NCI-H187 (cell line): ENCODE results near the gene GLRX2.

Experiments
- DNase-seq, 2 experiments: peaks; one replicate each; lab custom pipeline; 2025; lab: John Stamatoyannopoulos, UW

Gene GLRX2

DNA sequence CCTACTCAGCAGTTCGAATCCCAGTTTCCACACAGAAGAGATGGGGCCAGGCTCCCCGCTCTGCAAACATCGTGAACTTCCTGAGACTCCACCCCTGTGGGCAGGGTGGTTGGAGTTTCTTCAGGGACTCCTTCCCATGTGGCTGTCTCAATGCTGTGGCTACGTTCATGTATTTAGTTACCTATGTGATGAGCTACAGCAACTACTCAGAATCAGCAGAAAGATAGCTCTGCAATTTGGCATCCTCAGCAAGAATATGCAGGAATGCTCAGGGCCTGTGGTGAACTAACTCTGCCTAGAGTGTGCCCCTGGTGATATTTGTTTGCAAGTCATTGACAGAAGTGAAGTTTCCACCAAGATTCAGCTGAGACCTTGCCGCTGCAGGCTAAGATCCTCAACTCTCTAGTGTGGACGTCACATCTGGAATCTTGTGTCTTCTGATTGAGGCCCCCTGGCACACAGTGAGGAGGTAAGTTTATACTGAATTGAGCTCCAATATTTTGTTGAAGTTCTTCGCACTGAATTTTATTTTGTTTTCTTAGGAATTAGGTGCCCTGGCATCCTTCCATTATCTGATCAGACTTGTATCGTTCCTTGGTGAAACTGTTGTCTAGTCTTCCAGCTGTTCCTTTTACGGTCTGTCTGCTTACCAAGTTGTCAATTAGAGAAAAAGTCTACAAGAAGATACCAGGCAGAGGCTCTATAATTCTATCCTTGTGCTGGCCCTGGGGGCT, 8.2 kb upstream of the GLRX2 start:
- no peak for DNase-seq

DNA sequence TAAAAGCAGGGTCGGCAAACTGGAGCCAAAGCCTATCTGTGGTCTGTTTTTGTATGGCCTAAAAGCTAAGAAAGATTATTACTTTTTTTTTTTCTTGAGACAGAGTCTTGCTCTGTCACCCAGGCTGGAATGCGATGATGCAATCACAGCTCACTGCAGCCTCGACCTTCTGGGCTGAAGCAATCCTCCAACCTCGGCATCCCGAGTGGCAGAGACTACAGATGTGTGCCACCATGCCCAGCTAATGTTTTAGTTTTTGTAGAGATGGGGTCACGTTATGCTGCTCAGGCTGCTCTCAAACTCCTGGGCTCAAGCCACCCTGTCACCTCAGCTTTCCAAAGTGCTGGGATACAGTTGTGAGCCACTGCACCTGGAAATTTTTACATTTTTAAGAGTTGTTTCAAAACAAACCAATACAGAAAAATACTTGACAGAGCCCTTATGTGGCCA, 6.5 kb upstream of the GLRX2 start:
- DNase-seq: no peak

DNA sequence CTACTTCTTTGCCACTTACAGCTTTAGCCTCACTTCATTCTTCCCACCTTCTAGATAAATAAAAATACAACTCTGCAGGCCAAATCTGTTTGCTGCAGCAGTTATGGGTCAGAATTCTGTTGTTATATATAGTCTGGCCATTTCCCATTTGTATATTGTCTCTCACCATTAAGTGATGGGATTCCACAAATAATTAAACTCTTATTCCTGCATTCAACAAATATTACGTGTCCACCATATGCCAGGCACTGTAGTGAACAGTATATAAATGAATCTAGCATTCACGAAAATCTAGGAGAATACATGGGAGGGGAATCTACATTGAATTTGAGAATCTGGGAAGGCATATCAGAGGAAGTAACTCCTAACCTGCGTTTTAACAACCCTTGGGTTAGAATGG, 5.7 kb upstream of the GLRX2 start:
- no peak for DNase-seq

DNA sequence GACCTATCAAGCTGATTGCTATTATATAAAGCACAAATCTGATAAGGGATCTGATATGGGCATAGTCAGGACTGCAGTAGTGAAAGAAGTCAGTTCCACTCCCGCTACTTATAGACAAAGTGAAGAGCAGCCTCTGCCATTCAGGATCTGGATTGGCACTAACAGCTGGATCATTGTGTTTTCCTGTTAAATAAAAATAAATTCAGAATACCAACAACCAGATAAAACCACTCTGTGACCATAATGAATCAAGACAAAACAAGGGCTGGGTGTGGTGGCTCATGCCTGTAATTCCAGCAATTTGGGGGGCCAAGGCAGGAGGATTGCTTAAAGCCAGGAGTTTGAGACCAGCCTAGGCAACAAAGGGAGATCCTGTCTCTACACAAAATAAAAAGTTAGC, 5.0 kb upstream of the GLRX2 start:
- DNase-seq: no peak

DNA sequence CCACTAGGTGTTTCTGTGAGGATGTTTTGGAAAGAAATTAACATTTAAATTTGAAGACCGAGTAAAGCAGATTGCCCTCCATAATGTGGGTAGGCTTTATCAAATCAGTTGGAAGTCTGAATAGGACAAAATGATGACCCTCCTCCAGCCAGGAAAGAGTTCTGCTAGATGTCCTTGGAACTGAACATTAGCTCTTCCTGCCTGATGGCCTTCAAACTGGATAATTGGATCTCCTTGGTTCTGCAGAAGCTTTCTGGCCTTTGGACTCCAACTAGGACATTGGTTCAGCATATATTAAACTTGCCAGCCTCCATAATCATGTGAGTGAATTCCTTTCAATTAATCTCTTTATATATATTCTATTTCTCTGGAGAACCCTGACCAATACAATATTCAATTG, 4.4 kb upstream of the GLRX2 start:
- DNase-seq: no peak

DNA sequence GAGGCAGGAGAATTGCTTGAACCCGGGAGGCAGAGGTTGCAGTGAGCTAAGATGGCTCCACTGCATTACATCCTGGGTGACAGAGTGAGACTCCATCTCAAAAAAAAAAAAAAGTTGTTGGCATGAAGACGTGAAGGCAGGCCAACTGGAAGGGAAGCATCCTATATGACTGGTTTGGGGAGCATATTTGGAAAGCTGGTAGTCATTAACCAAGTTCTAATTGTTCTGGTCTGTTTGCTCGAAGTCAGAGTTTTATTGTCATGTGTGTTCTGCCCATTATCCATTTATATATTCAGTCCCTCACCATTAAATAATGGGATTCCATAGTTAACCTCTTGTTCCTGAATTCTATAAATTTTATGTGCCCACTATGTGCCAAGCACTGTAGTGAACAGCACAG, 3.3 kb upstream of the GLRX2 start:
- DNase-seq: no peak

DNA sequence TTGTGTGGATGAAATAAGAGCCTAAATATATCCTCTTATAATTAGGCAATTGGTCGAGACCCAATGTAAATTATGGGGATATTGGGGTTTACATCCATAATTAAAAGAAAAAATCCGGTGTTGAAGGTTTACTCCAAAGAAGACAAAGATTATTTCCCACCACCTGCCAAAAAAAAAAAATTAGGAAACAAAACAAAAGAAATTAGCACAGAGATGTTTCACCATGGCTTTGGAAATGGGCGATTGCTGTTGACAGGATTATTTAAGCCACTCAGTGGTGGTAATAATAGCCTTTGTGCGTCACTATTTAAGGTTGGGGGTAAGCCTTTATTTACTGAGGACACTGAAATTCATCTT, 585 bp upstream of the GLRX2 start:
- DNase-seq: no peak

DNA sequence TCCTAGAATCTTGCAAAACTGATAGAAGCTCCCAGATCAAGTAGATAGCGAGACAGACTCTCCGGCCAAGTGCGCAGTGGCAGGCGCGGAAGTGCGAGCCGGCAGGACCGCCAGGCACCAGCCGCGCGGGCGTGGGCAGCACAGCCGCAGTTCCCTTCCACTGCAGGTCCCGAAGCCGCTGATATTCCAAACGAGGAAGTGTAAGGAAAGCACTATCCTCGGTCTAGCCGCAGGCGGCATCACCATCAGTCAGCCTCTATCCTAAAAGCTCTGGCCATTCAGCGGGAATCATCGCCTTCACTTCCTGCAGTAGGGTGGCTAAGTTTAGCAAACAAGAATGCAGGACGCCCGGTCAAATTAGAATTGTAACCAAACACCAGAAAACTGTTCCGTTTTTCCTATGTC, 710 bp downstream of the GLRX2 start:
- DNase-seq: peak in 1 of 2 experiments; percentile 81

DNA sequence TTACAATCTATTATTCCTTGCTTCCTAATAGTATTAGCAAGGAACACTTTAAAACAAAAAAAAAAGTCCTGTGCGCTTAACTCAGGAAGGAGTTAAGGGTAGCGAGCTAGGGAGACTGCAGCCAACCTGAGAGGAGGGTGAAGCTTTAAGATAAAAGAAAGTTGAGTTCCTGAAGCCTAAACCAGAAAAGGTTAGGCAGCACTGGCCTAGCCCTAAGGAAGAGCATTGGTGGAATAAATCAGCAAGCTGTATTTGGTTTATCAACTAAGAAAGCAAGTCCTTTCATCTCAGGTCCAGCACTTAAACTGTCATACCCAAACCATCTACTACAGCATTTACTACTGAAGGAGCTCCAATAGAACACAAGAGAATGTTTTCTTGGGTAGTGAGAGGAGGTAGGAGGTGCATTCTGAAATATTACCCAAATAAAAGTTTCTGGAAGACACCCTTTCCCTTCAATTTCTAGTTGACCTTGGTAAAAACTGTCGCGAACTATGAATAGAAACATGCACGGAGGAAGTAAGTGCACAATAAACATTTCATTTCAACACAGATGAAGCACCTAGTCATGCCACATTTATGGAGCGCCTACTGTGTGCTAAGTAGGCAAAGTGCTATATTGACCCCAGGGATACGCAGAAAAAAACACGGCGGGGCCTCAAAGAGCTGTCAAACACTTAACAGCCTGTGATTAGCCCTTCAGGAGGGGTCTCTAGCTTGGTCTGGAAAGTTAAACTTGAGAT, 1.3 kb downstream of the GLRX2 start:
- no peak for DNase-seq

DNA sequence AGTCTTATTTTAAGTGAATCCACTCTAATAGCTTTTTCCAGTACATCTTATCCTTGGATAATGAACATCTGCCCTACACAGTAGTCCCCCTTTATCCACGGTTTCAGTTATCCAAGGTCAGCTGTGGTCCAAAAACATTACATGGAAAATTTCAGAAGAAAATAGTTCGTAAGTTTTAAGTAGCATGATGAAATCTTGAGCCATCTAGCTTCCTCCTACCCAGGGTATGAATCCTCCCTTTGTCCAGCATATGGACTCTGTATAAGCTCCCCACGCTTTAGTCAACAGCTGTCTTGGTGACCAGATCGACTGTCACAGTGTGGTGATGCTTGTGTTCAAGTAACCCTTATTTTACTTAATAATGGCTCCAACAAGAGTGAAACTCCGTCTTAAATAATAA, 2.6 kb downstream of the GLRX2 start:
- DNase-seq: no peak

DNA sequence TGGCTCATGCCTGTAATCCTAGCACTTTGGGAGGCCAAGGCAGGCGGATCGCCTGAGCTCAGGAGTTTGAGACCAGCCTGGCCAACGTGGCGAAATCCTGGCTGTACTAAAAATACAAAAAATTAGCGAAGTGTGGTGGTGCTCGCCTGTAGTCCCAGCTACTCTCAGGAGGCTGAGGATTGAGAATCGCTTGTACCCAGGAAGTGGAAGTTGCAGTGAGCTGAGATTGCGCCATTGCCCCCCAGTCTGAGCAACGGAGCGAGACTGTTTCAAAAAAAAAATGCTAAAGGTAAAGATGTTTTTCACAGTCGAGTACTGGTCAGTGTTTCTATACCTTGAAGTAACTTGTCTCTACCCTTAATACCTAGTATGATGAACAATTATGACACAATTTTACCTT, 11.1 kb downstream of the GLRX2 start:
- DNase-seq: no peak

DNA sequence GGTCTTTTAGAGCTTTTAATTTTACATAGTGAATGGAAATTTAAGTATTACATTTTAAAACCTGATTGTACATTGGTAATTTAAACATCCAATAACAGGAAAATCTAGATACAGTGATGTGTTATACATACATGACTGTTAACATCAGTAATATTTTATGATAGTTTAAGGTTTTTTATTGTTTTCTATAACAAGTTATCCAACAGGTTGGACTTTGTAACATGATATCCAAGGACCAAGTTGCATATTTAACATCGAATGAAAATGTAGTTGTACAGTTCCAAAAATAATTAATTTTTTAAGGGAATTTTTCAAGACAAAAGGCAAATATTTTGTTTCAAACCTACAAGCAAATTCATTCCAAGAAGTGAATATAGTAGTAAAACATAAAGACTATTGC, 14.3 kb downstream of the GLRX2 start:
- DNase-seq: no peak

DNA sequence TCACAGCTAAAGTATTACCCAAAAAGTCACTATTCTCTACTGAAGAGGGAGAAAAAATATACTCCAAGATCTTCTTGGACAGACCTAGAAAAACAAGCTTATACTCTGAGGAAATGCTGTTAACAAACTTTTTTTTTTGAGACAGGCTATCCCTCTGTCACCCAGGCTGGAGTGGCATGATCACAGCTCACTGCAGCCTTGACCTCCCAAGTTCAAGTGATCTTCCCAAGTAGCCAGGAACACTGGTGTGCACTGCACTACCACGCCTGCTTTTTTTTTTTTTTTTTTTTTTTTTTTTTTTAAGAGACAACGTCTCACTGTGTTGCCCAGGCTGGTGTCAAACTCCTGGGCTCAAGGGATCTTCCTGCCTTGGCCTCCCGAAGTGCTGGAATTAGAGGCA, 17.3 kb downstream of the GLRX2 start:
- DNase-seq: no peak

DNA sequence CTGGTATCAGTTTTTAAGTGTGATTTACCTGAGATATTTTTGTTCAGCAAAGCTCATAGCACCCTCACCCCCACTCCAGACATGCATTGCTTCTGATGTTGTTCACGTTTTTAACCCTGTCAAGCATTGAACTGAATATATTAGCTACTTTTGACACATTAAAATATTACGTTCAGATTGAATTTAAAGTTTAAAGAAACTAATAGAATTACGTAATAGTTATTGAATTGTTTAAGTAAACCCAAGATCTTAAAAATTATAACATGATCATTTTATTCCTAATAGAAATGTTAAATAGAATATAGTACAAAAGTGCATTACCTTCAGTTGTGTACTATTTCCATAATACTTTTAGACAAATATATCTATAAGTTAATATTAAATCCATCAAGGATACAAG, 18.9 kb downstream of the GLRX2 start:
- DNase-seq: no peak

DNA sequence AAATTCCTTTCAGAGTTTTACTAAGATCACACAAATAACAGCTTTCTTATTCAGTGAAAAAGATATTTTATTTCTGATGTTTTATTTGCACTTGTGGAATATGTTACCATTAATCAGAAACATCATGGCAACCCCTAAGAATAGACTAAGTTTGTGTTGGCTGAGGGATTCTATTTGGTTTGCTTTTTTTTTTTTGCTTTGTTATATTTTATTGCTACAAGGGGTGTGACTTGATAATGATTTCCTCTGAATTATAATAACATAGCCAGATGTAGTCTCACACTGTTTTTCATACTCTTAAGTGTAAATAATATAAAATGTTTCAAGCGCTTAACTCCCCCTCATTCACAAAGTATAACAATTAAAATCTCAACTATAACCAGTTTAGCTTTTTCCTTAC, 20.0 kb downstream of the GLRX2 start:
- no peak for DNase-seq

DNA sequence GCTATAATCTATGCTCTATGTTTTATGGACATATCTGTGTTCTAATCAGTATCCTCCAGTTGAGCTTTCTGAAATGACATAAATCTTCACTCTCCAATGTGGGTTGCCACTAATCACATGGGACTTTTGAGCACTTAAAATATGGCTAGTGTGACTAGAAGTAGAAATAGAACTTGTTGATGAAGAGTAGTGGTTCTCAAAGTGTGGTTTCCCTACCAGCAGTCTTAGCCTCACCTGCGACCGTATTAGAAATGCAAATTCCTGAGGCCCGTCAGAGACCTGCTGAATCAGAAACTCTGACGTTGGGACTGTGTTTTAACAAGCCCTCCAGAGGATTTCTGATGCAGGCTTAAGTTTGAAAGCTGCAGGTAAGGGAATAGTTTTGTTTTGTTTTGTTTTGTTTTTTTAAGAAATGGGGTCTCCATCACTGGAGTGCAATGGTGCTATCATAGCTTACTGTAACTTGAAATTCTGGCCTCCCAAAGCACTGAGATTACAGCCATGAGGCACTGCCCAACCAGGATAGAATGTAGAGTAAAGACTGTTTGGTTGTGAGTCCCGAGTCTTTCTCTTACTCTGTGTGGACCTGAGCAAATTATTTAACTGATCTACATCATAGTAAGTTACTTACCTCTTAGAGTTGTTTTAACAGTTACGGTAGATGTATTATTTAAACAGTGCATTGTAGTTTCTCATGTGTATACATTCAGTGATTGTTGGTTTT, 21.7 kb downstream of the GLRX2 start:
- no peak for DNase-seq

DNA sequence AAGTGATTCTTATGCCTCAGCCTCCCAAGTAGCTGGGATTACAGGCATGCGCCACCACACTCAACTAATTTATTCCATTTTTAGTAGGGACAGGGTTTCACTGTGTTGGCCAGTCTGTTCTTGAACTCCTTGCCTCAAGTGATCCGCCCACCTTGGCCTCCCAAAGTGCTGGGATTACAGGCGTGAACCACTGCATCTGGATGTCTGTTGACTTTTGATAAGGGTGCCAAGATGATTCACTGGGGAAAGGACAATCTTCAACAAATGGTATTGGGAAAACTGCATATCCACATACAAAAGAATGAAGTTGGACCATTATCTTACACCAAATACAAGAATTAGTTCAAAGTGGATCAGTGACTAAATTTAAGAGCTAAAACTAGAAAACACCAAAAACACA, 26.0 kb downstream of the GLRX2 start:
- DNase-seq: no peak

DNA sequence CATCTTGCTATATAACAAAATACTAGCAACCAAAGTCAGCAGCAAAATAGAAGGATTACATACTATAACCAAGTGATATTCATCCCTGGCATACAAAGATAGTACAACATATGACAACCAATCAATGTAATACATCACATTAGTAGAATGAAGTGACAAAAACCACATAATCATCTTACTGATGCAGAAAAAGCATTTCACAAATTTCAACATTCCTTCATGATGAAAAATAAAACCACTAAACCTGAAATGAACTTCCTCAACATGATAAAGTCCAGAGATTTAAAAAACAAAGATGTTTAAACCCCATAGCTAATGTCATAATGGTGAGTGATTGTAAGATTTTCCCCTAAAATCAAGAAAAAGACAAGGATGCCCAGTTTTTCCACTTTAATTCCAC, 27.2 kb downstream of the GLRX2 start:
- DNase-seq: no peak

DNA sequence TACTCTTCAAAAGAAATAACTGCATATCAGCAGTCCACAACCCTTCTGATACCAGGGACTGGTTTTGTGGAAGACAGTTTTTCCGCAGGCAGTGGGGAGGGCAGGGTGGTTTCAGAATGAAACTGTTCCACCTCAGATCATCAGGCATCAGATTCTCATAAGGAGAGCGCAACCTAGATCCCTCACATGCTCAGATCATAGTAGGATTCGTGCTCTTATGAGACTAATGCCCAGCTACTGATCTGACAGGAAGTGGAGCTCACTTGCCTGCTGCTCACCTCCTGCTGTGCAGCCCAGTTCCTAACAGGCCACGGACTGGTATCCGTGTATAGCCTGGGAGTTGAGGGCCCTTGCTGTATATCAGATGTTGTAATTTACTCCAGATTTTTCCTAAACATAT, 34.3 kb downstream of the GLRX2 start:
- no peak for DNase-seq

DNA sequence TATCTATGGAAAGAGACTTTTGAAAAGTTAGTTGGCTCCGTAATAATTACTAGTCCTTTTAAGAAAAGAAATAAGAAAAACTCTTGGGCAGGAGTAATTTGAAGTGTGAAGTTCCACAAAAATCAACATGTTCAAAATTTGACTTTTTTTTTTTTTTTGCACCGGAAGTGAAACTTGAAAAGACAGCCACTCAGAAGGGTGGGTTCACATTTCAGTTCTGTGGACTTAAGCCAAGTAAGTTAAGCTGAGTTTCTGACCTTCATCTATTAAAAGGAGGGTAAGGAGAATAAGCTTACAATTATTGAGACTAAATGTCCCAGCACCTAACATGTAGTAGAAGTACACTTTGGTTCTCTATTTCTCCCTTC, 34.8 kb downstream of the GLRX2 start:
- DNase-seq: no peak

DNA sequence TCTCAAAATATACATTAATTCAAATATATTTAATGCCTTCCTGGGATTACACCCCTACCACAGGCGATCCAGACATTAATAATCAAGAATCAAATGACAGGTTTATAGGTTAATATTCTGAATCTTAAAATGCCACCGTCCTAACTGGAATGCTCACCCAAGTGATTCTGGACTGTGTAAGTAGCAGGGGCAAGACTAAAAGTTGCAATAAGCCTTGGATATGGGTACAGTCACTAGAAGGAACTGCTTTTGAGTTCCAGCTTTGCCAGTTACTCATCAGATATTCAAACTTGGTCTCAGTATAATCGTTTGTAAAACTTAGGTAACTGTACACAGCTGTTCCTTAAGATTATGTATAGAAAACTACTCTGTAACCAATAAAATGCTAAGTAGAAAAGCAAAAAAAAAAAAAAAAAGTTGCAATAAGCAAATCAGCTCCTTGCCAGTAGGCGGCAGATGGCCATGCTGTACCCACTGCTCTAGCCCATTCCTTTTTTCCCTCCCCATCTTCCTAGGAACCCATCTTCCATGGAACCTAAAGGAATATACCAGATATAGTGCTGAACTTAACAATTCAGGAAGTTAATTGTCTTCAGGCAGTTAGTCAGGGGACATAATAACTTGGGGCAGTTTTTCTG, 35.3 kb downstream of the GLRX2 start:
- DNase-seq: no peak

DNA sequence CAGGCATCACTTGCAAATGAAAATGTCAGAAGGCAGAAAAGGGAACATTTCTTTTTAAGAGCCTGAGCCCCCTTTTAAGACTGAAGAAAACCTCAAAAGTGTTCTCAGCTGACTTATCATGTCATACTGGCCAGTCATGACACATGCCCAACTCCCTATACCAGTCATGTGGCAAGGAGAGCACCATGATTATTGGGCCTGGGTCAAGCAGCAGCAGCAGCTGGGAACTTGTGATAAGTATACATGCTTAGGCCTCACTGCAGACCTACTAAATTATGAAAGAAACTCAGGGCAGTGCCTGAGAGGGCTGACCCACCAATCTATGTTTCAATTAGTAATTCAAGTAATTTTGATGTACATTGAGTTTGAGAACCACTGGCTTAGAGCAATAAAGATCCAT, 37.2 kb downstream of the GLRX2 start:
- no peak for DNase-seq

DNA sequence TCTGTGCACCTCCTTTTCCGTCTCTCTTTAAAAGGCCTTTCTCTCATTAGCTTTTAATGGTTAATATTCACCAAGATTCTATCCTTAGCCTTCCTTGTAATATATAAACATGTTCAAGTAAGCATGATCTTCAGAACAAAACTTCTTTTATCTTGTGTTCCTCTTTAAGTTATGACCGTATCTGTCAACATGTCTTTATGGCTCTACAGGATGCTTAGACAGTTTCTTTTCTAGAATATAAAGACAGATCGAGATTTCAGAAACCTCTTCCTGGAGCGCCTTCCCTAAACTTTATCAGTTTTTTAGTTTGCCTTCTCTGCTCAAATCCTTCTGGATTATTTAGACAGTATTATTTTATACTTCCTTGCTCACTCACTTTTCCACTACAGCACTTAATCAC, 38.6 kb downstream of the GLRX2 start:
- no peak for DNase-seq
